MM.1S (cell line): ENCODE data around the gene SPECC1.

Source experiments
- DNase-seq: peaks from one replicate; pipeline ENCODE4 v3.0.0-alpha.2; 2015
- H2AFZ ChIP-seq: fragments of 300-600 bp; sonication (generic); 2 replicates; pipeline ENCODE4 v1.6.0; 2016; ENCODE audit warnings: antibody characterized with exemption, low read length
- H3F3A ChIP-seq: fragments of 300-600 bp; sonication (generic); 2 replicates; pipeline ENCODE4 v1.6.1; 2016; ENCODE audit warnings: mild to moderate bottlenecking, antibody characterized with exemption, low read length, moderate library complexity, mixed read lengths; ENCODE audit not compliant: insufficient read depth
- H3K27ac ChIP-seq: fragments of 300-600 bp; sonication (generic); 2 replicates; pipeline ENCODE4 v1.5.1; 2016; ENCODE audit warnings: mild to moderate bottlenecking, low read length
- H3K27me3 ChIP-seq: fragments of 300-600 bp; sonication (generic); replicated peaks from 2 replicates; pipeline ENCODE4 v1.6.0; 2016; ENCODE audit warnings: low read length; ENCODE audit not compliant: insufficient read depth
- H3K36me3 ChIP-seq: fragments of 300-600 bp; sonication (generic); replicated peaks from 2 replicates; pipeline ENCODE4 v1.6.1; 2016; ENCODE audit warnings: mild to moderate bottlenecking, low read length, mixed read lengths; ENCODE audit not compliant: insufficient read depth
- H3K4me1 ChIP-seq: fragments of 300-600 bp; sonication (generic); 2 replicates; pipeline ENCODE4 v1.6.1; 2016; ENCODE audit warnings: low read length, mixed read lengths
- H3K4me2 ChIP-seq: fragments of 300-600 bp; sonication (generic); 2 replicates; pipeline ENCODE4 v1.6.0; 2016; ENCODE audit warnings: low read depth, low read length
- H3K4me3 ChIP-seq: fragments of 300-600 bp; sonication (generic); 2 replicates; pipeline ENCODE4 v1.5.1; 2016; ENCODE audit warnings: low read length, mixed read lengths
- H3K79me2 ChIP-seq: fragments of 300-600 bp; sonication (generic); 2 replicates; pipeline ENCODE4 v1.6.1; 2016; ENCODE audit warnings: mixed run types, low read length, mixed read lengths
- H3K9ac ChIP-seq: fragments of 300-600 bp; sonication (generic); 2 replicates; pipeline ENCODE4 v1.6.1; 2016; ENCODE audit warnings: low read length, mixed read lengths
- H3K9me2 ChIP-seq: fragments of 300-600 bp; sonication (generic); replicated peaks from 2 replicates; pipeline ENCODE4 v1.6.1; 2016; ENCODE audit warnings: mild to moderate bottlenecking, low read length, mixed read lengths; ENCODE audit not compliant: insufficient read depth
- H3K9me3 ChIP-seq: fragments of 300-600 bp; sonication (generic); replicated peaks from 2 replicates; pipeline ENCODE4 v1.6.1; 2016; ENCODE audit warnings: mild to moderate bottlenecking, low read length, mixed read lengths; ENCODE audit not compliant: insufficient read depth
- H4K20me1 ChIP-seq: fragments of 300-600 bp; sonication (generic); 2 replicates; pipeline ENCODE4 v1.6.1; 2016; ENCODE audit warnings: mild to moderate bottlenecking, low read length, moderate library complexity, mixed read lengths; ENCODE audit not compliant: insufficient read depth
- EZH2 ChIP-seq: fragments of 300-600 bp; sonication (generic); optimal IDR thresholded peaks from 2 replicates; pipeline ENCODE3; 2017; ENCODE audit warnings: low read depth, mild to moderate bottlenecking, antibody characterized with exemption, low read length, mixed read lengths
- EZH2phosphoT487 ChIP-seq: fragments of 300-600 bp; sonication (generic); IDR thresholded peaks from 2 replicates; pipeline ENCODE4 v1.6.1; 2018; ENCODE audit warnings: antibody characterized with exemption, low read length
- TF ChIP-seq, protein P1 (sequence below): fragments of 300-600 bp; sonication (generic); IDR thresholded peaks from 2 replicates; pipeline ENCODE4 v1.5.1; 2016; ENCODE audit warnings: antibody characterized with exemption, low read length, mixed read lengths

SPECC1 gene

DNA sequence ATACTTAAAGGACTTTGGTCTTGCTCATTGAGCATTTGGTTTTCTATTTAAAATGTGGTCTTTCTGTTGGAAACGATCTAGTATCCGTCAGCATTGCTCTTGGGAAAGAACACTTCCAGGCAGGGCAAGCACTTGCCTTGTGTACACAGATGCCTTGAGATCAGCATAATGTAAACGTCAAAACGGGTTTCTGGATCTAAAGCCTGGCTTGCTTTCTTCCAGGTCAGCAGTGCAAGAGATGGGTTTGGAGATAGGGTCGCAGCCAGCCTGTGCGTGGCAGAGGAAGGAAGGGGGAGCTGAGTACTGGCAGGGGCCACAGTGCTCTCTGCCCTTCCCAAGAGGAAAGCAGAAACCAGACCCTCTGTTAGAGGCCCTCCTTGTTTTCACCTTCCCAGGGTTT lies 282.7 kb downstream of the SPECC1 start:
- H3F3A ChIP-seq, result no peaks in the 10 kb centered on the region
- H3K79me2 ChIP-seq, result no peaks in the 10 kb centered on the region
- TF ChIP-seq EZH2phosphoT487 (no peak), EZH2 (no peak)
- TF ChIP-seq, protein P1, sequence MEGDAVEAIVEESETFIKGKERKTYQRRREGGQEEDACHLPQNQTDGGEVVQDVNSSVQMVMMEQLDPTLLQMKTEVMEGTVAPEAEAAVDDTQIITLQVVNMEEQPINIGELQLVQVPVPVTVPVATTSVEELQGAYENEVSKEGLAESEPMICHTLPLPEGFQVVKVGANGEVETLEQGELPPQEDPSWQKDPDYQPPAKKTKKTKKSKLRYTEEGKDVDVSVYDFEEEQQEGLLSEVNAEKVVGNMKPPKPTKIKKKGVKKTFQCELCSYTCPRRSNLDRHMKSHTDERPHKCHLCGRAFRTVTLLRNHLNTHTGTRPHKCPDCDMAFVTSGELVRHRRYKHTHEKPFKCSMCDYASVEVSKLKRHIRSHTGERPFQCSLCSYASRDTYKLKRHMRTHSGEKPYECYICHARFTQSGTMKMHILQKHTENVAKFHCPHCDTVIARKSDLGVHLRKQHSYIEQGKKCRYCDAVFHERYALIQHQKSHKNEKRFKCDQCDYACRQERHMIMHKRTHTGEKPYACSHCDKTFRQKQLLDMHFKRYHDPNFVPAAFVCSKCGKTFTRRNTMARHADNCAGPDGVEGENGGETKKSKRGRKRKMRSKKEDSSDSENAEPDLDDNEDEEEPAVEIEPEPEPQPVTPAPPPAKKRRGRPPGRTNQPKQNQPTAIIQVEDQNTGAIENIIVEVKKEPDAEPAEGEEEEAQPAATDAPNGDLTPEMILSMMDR, result no peak
- no peaks in the 10 kb centered on the region for H3K36me3 ChIP-seq
- no peak overlapping the region for H3K4me2 ChIP-seq
- no peaks in the 10 kb centered on the region for H3K9me3 ChIP-seq
- H3K9me2 ChIP-seq, result no peaks in the 10 kb centered on the region
- no peaks in the 10 kb centered on the region for H3K27me3 ChIP-seq
- no peaks in the 10 kb centered on the region for H3K4me1 ChIP-seq
- no peak overlapping the region for H3K4me3 ChIP-seq
- no peak overlapping the region for H2AFZ ChIP-seq
- H3K9ac ChIP-seq, result no peak overlapping the region
- no peak for DNase-seq
- H4K20me1 ChIP-seq, result no peaks in the 10 kb centered on the region
- no peak overlapping the region for H3K27ac ChIP-seq

DNA sequence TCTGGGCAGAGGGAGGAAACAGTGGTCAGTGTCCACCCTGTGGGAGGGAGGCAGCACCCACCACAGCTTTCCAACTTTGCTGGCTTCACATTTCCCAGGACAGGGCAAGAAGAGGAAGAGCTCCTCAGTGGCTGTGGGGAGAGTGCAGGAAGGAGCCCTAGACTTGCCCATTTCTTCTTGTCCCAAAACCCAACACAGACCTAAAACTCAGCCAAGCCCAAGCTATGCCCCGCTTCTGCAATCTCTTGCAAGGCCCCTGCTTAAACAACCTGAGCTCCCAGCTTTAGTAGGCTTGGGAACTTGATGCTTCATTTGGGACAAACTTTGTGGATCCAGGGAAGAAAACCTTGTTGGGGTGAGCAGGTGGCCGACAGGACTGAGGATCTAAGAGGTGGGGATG lies 284.3 kb downstream of the SPECC1 start:
- no peak overlapping the region for H3K9ac ChIP-seq
- no peak for TF ChIP-seq EZH2
- no peak for TF ChIP-seq EZH2phosphoT487
- TF ChIP-seq, protein P1, result no peak
- no peaks in the 10 kb centered on the region for H3K79me2 ChIP-seq
- H3K4me2 ChIP-seq, result no peak overlapping the region
- no peaks in the 10 kb centered on the region for H3F3A ChIP-seq
- H3K27me3 ChIP-seq, result no peaks in the 10 kb centered on the region
- H3K9me2 ChIP-seq, result no peaks in the 10 kb centered on the region
- H3K4me1 ChIP-seq, result no peaks in the 10 kb centered on the region
- H4K20me1 ChIP-seq, result no peaks in the 10 kb centered on the region
- no peak for DNase-seq
- no peak overlapping the region for H3K4me3 ChIP-seq
- peaks cover 2% of the 10 kb centered on the region; the same call in 1 of the 2 replicates for H3K36me3 ChIP-seq
- no peak overlapping the region for H3K27ac ChIP-seq
- H3K9me3 ChIP-seq, result no peaks in the 10 kb centered on the region
- no peak overlapping the region for H2AFZ ChIP-seq

DNA sequence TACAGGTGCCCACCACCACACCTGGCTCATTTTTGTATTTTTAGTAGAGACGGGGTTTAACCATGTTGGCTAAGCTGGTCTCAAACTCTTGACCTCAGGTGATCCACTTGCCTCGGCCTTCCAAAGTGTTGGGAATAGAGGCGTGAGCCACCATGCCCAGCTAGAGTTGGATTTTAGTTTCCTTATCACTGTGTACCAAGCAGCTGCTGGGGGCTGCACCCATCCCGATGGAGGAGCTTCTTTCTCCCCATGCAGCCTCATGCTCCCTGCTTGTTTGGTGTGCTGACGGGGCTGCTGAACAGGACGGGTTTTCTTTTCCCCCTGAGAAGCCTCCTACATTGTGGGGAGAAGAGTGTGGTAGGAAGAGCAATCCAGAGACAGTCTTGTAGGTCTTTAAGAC lies 285.0 kb downstream of the SPECC1 start:
- H3K27ac ChIP-seq, result no peak overlapping the region
- peaks cover 2% of the 10 kb centered on the region; the same call in 1 of the 2 replicates for H3K36me3 ChIP-seq
- no peak overlapping the region for H3K4me3 ChIP-seq
- no peaks in the 10 kb centered on the region for H3K4me1 ChIP-seq
- no peak for DNase-seq
- TF ChIP-seq EZH2, result no peak
- TF ChIP-seq EZH2phosphoT487, result no peak
- TF ChIP-seq, protein P1, result no peak
- H3K27me3 ChIP-seq, result no peaks in the 10 kb centered on the region
- no peak overlapping the region for H2AFZ ChIP-seq
- H3K9ac ChIP-seq, result no peak overlapping the region
- no peaks in the 10 kb centered on the region for H3K9me2 ChIP-seq
- H3K4me2 ChIP-seq, result no peak overlapping the region
- no peaks in the 10 kb centered on the region for H4K20me1 ChIP-seq
- no peaks in the 10 kb centered on the region for H3K79me2 ChIP-seq
- H3K9me3 ChIP-seq, result no peaks in the 10 kb centered on the region
- no peaks in the 10 kb centered on the region for H3F3A ChIP-seq
